Lung (tissue), 12 donors: ENCODE results near the gene TYRO3. TPM values are rescaled to one million over a fixed set of nuclear protein-coding genes. Genes with fewer than 3 reads are reported as not detected.

ENCODE experiments used
- ATAC-seq: fragments of 200-7000 bp; cut with Tn5 transposase; one replicate; pipeline ENCODE4 v1.9.1; 2020; ENCODE audit warnings: moderate number of reproducible peaks; ENCODE audit not compliant: insufficient read depth, low FRiP score
- DNase-seq, 3 donors: peaks; one replicate each; pipeline ENCODE4 v3.0.0-alpha.2; 2013 to 2017
- H3K27ac ChIP-seq, 2 donors: one replicate each; pipeline ENCODE4 v1.5.1; 2013; ENCODE audit warnings: mild to moderate bottlenecking in 2 of 2, moderate library complexity in 2 of 2, control low read depth in 1 of 2, inconsistent platforms in 1 of 2, low read depth in 1 of 2, low read length in 1 of 2
- H3K27me3 ChIP-seq, 3 donors: one replicate each; pipeline ENCODE4 v1.5.1; 2013; ENCODE audit warnings: low read length in 2 of 3; ENCODE audit not compliant: control insufficient read depth in 3 of 3, insufficient read depth in 3 of 3
- H3K36me3 ChIP-seq, 4 donors: one replicate each; pipeline ENCODE4 v1.5.1; 2013; ENCODE audit warnings: low read length in 4 of 4, mild to moderate bottlenecking in 1 of 4, moderate library complexity in 1 of 4; ENCODE audit not compliant: control insufficient read depth in 4 of 4, insufficient read depth in 4 of 4
- H3K4me1 ChIP-seq, 5 donors: one replicate each; pipeline ENCODE4 v1.5.1; 2013; ENCODE audit warnings: low read length in 5 of 5, mild to moderate bottlenecking in 2 of 5, moderate library complexity in 1 of 5; ENCODE audit not compliant: control insufficient read depth in 5 of 5, insufficient read depth in 5 of 5
- H3K4me3 ChIP-seq: one replicate; pipeline ENCODE4 v1.5.1; 2013; ENCODE audit warnings: mild to moderate bottlenecking, control low read depth, moderate library complexity
- H3K9ac ChIP-seq, 2 donors: one replicate each; pipeline ENCODE4 v1.5.1; 2013; ENCODE audit warnings: low read length in 2 of 2, control low read depth in 1 of 2; ENCODE audit not compliant: insufficient read depth in 1 of 2
- H3K9me3 ChIP-seq, 4 donors: one replicate each; pipeline ENCODE4 v1.5.1; 2013; ENCODE audit warnings: low read length in 3 of 4, mild to moderate bottlenecking in 1 of 4, moderate library complexity in 1 of 4; ENCODE audit not compliant: control insufficient read depth in 4 of 4, insufficient read depth in 3 of 4
- CTCF ChIP-seq: IDR thresholded peaks from 2 replicates; pipeline ENCODE4 v1.5.1; 2012; ENCODE audit warnings: mild to moderate bottlenecking; ENCODE audit errors: control extremely low read depth, extremely low read depth
- WGBS, 2 donors: extraction: QIAGEN DNeasy Blood & Tissue Kit; methylation state at CpG; one replicate each; pipeline ENCODE4 v1.1.7; 2013; 5-methylcytosine and 5-hydroxymethylcytosine counted together
- polyA plus RNA-seq, 2 donors: library from polyadenylated mRNA; stranded (reverse); fragments of 200-250 nt; gene quantifications; one replicate each; pipeline ENCODE4 v1.2.1, GENCODE V29; 2013
- total RNA-seq, 2 donors: library from RNA; depleted of rRNA in 1 of 2; stranded (reverse); fragments of >200 nt in 1 of 2; gene quantifications; one replicate each; pipeline ENCODE4 v1.2.1, GENCODE V29; 2014 to 2021
- donor health status: control.
- donor health status: control.
- donor health status: Bipolar disorder and iron deficiency.
- donor health status: healthy.
- donor health status: DM: yes; HTN: yes; CAD: no.

Gene TYRO3
- total and polyA plus RNA-seq, 4 donors: 4.2 to 17.9 (median 12.6) TPM

- WGBS, 2 donors: 5 to 8% methylated on average over 48 to 49 of the region's 49 CpGs
- no peak for DNase-seq
- no peak for TF ChIP-seq CTCF
- ATAC-seq: no peak
- Histone ChIP-seq H3K4me1 (peaks cover 0 to 20% (median 9%) of the 10 kb centered on the region in 5 donors), H3K9me3 (no peaks in the 10 kb centered on the region), H3K27me3 (peaks cover 0 to 44% (median 27%) of the 10 kb centered on the region in 3 donors), H3K9ac (no peak overlapping the region), H3K27ac (no peak overlapping the region), H3K36me3 (no peaks in the 10 kb centered on the region), H3K4me3 (no peak overlapping the region)
Measured at GRCh38 chr15:41511899-41512369, 47.1 kb upstream of the TYRO3 start.

- Histone ChIP-seq H3K27me3 (peaks cover 0 to 43% (median 27%) of the 10 kb centered on the region in 3 donors), H3K9ac (no peak overlapping the region), H3K27ac (no peak overlapping the region), H3K4me1 (peaks cover 0 to 20% (median 9%) of the 10 kb centered on the region in 5 donors), H3K36me3 (peaks cover 0 to 5% (median under 1%) of the 10 kb centered on the region in 4 donors), H3K9me3 (no peaks in the 10 kb centered on the region), H3K4me3 (peak overlapping the region; percentile 39)
- ATAC-seq: no peak
- DNase-seq: no peak
- 8 to 10% methylated on average over 33 of the region's 33 CpGs for WGBS, 2 donors
- no peak for TF ChIP-seq CTCF
Measured at GRCh38 chr15:41512512-41512939, 46.5 kb upstream of the TYRO3 start.

DNA sequence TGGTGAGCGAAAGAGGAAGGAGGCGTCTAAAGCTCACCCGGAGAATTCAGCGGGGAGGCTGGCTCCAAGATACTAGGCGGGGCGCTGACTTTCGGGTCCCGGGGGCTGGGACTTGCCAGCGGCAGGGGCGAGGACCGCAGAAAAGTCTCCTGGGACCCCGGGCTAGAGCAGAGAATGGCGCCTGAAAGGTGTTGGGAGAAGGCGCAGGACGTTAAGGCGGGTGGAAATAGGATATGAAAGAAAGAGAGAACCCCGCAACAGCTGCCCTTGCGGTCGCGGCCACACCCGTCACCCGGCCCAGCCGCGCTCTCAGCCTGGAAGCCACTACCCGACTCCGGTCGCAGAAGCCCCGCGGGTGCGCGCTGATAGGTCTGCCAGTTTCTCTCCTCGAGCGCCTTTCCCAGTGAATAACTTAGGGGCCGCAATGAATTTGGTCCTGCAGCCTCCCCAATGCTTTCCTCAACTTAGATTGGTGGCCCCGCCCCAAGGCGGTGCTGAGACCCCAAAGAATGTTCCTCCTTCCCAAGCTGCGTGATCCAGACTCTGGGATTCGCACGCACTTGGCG lies 46.0 kb upstream of the TYRO3 start:
- peaks cover 0 to 20% (median 9%) of the 10 kb centered on the region in 5 donors for H3K4me1 ChIP-seq
- WGBS, 2 donors: 1 to 2% methylated on average over 40 of the region's 40 CpGs
- H3K27ac ChIP-seq: no peak overlapping the region
- peak overlapping the region; percentile 35 for H3K4me3 ChIP-seq
- peaks cover 0 to 9% (median 4%) of the 10 kb centered on the region in 4 donors for H3K36me3 ChIP-seq
- no peak overlapping the region for H3K9ac ChIP-seq
- TF ChIP-seq CTCF: no peak
- DNase-seq (peak; percentile 29 to 35 (median 32)), ATAC-seq (no peak)
- H3K9me3 ChIP-seq: no peaks in the 10 kb centered on the region
- peaks cover 0 to 39% (median 24%) of the 10 kb centered on the region in 3 donors for H3K27me3 ChIP-seq
